ENCODE results near the gene CLTCL1.

Gene CLTCL1

GRCh38 chr22:19201869-19202798 lies 89.4 kb downstream of the CLTCL1 start:
- Histone ChIP-seq H3K9me3 (replicated peaks; ENCODE audit: low read length) (no peaks in the 10 kb centered on the region), H3K36me3 (ENCODE audit: insufficient read depth, low read length) (peaks cover 11% of the 10 kb centered on the region), H3K9ac (ENCODE audit: low read depth, low read length) (no peak overlapping the region), H3K4me1 (ENCODE audit: control insufficient read depth, insufficient read depth, low read length) (no peaks in the 10 kb centered on the region), H3K27me3 (ENCODE audit: control insufficient read depth, insufficient read depth, low read length) (no peaks in the 10 kb centered on the region), H3K4me2 (ENCODE audit: low read length) (no peak overlapping the region), H3K4me3 (ENCODE audit: low read length) (no peak overlapping the region)

DNA sequence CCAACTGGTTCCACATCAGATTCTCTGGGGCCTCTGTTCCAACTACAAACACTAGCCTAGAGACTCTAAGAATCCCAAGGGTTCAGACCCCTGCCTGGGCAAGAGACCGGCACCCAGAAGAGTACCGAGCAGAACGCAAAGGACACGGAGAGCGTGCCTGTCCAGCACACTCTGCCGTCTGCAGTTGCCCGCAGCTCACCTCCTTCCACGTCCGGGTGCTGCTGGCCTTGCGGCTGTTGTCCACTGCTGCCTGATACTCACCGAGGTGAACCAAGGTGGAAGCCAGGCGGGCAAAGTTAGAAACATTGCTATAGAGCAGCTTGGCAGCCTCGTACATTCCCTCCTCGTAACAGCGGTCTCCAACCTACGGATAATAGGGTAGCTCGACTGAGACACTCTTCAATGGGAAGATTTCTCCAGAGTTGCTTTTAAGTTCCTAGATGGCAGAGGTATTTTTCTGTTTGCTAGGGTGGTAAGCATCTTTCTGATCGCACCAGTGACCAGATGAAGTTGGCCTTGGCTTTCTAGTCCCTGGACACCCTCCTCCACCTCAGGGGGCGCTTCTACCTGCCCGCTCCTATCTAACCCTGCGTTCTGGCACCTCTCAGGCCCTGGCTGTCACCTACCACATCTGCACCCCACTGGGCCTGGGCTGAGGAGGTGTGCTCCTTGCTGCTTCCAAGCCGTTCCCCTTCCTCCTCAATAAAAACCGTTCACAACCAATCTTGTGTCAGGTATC lies 90.2 kb downstream of the CLTCL1 start:
- no peak overlapping the region for H3K4me3 ChIP-seq (ENCODE audit: low read length)
- no peaks in the 10 kb centered on the region for H3K9me3 ChIP-seq (replicated peaks; ENCODE audit: low read length)
- no peaks in the 10 kb centered on the region for H3K27me3 ChIP-seq (ENCODE audit: control insufficient read depth, insufficient read depth, low read length)
- H3K9ac ChIP-seq (ENCODE audit: low read depth, low read length) = no peak overlapping the region
- H3K36me3 ChIP-seq (ENCODE audit: insufficient read depth, low read length) = peaks cover 14% of the 10 kb centered on the region
- H3K4me2 ChIP-seq (ENCODE audit: low read length) = no peak overlapping the region
- H3K4me1 ChIP-seq (ENCODE audit: control insufficient read depth, insufficient read depth, low read length) = no peaks in the 10 kb centered on the region

DNA sequence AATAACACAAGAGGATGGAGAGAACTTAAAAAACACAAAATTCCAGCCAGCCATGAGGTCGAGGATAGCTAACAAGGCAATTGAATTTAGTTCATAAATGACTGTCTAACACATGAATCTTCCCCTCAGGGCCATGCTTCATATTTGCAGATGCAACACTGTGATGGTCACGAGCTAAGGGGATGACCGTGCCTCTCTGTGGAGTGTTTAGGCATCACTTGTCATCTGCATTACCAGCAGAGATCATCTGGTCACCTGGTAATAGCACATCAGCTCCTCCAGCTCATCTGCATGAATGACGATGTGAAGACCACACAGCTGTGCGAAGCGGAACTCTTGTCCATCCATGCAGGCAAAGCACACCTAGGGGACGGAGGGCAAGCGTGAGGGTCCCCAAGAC lies 92.0 kb downstream of the CLTCL1 start:
- H3K27me3 ChIP-seq (ENCODE audit: control insufficient read depth, insufficient read depth, low read length) = no peaks in the 10 kb centered on the region
- H3K9me3 ChIP-seq (replicated peaks; ENCODE audit: low read length) = no peaks in the 10 kb centered on the region
- no peak overlapping the region for H3K9ac ChIP-seq (ENCODE audit: low read depth, low read length)
- no peaks in the 10 kb centered on the region for H3K4me1 ChIP-seq (ENCODE audit: control insufficient read depth, insufficient read depth, low read length)
- peaks cover 26% of the 10 kb centered on the region for H3K36me3 ChIP-seq (ENCODE audit: insufficient read depth, low read length)
- H3K4me3 ChIP-seq (ENCODE audit: low read length) = no peak overlapping the region
- H3K4me2 ChIP-seq (ENCODE audit: low read length) = no peak overlapping the region

DNA sequence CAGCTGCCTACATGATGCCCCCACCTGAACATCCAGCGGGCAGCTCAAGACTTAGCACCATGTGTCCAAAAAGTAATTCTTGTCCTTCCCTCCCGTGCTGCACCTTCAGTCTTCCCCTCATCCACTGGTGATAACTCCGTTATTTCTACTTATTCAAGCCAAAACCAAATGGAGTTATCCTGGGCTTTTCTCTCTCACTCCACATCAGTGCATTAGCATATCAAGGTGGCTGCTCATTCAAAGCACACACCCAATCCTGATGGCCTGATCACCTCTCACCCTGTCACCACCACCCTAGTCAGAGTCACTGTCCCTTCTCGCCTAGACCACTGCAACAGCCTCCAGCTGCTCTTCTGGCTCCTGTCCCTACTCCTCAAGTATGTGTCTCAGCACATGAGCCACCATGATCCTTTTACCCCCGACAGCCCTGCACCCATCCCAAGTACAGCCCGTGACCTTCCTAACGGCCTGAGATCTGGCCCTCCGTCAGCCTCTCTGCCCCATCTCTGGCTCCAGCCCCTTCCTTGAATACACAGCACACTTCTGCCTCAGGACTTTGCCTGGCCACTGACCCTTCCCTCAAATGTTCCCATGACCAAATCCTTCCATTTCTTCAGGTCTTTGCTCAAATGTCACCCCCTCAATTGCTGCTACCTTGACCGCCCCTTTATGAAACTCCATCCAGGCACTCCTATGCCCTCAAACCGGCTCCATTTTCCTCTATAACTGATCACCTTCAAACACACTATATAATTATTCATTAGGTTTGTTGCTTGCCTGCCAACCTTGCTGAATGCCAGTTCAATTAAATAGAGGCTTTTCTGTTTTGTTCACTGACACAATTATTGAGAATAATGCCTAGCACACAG lies 93.3 kb downstream of the CLTCL1 start:
- H3K36me3 ChIP-seq (ENCODE audit: insufficient read depth, low read length) = peaks cover 30% of the 10 kb centered on the region
- no peaks in the 10 kb centered on the region for H3K27me3 ChIP-seq (ENCODE audit: control insufficient read depth, insufficient read depth, low read length)
- H3K9me3 ChIP-seq (replicated peaks; ENCODE audit: low read length) = no peaks in the 10 kb centered on the region
- no peak overlapping the region for H3K4me2 ChIP-seq (ENCODE audit: low read length)
- no peak overlapping the region for H3K9ac ChIP-seq (ENCODE audit: low read depth, low read length)
- H3K4me1 ChIP-seq (ENCODE audit: control insufficient read depth, insufficient read depth, low read length) = no peaks in the 10 kb centered on the region
- H3K4me3 ChIP-seq (ENCODE audit: low read length) = no peak overlapping the region

DNA sequence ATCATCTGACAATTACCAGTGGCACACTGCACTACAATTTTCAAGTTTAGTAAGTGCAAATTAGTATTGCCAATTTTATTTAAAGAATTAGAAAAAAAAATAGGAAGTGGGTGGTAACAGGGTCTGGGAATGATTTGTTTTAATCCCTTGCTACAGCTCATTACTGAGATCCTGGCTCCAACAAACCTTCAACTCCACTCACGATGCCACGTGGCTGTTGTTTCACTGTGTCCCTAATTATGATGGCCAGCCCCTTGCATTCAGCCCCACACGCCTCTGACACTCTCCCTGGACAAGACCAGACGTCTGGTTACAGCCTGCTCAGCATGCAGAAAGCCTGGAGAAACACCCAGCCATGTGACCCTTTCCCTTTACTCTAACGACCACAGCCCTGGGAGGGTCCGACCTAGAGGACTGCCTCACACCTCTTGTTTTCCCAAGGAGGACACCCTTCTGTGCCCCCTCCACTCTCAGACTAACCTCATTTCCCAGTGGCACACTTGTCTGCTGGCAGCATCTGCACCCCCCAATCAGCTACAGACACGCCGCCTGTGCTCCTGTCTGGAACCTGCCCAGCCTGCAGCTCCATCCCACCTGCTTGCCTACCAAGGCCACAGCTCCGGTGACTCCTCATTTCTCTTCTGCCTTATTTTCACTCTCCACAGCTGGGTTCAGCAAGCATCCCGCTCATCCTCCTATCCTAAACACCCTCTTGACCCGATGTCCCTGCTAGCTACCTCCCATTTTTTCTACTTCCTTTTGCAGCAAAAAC lies 94.5 kb downstream of the CLTCL1 start:
- H3K4me1 ChIP-seq (ENCODE audit: control insufficient read depth, insufficient read depth, low read length) = no peaks in the 10 kb centered on the region
- H3K9ac ChIP-seq (ENCODE audit: low read depth, low read length) = no peak overlapping the region
- H3K4me3 ChIP-seq (ENCODE audit: low read length) = no peak overlapping the region
- no peaks in the 10 kb centered on the region for H3K27me3 ChIP-seq (ENCODE audit: control insufficient read depth, insufficient read depth, low read length)
- no peaks in the 10 kb centered on the region for H3K9me3 ChIP-seq (replicated peaks; ENCODE audit: low read length)
- H3K36me3 ChIP-seq (ENCODE audit: insufficient read depth, low read length) = peaks cover 39% of the 10 kb centered on the region
- no peak overlapping the region for H3K4me2 ChIP-seq (ENCODE audit: low read length)

DNA sequence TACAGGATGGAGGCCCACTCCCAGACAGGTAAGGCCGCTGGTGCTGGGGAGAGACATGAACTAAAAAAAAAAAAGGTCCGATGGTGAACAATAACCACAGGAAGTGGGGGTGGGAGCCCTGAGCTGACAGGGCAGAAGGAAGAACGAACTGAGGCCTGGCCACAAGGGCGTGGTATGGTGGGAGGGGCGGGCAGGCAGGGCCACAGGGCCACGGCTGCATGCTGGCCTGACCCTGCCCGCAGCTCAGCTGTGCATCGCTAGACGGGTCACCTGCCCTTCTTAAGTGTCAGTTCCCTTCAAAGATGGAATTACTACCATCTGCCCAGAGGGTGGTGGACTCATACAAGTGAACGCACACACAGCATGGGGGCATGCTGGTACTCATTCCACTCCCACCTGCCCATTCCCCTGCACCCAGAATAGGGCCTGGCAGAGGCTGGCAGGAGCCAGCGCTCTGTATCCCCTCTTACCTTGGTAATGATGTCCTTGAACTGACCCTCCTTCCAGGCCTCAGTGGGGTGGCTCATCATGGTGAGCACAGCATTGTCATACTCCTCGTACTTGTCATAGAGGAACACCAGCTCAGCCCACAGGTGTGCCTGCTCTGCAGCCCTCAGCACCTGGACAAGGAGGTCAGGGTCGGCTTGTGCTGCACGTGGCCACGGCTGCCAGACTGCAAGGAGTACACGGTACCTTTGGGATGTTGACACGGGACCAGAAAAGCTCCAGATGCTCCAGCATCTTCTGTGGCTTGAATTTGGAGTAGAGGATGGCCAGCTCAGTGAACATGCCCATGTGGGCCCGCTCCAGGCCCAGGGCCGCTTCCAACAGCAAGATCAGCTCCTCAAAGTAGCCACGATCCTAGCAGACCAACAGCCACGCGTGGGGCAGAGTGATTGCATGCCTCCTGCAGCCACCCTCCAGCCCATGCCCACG lies 95.5 kb downstream of the CLTCL1 start:
- Histone ChIP-seq H3K36me3 (ENCODE audit: insufficient read depth, low read length) (peaks cover 36% of the 10 kb centered on the region), H3K4me3 (ENCODE audit: low read length) (no peak overlapping the region), H3K9ac (ENCODE audit: low read depth, low read length) (no peak overlapping the region), H3K27me3 (ENCODE audit: control insufficient read depth, insufficient read depth, low read length) (no peaks in the 10 kb centered on the region), H3K9me3 (replicated peaks; ENCODE audit: low read length) (no peaks in the 10 kb centered on the region), H3K4me2 (ENCODE audit: low read length) (no peak overlapping the region), H3K4me1 (ENCODE audit: control insufficient read depth, insufficient read depth, low read length) (no peaks in the 10 kb centered on the region)

GRCh38 chr22:19194766-19195536 lies 96.6 kb downstream of the CLTCL1 start:
- no peaks in the 10 kb centered on the region for H3K4me1 ChIP-seq (ENCODE audit: control insufficient read depth, insufficient read depth, low read length)
- no peaks in the 10 kb centered on the region for H3K9me3 ChIP-seq (replicated peaks; ENCODE audit: low read length)
- H3K4me2 ChIP-seq (ENCODE audit: low read length) = no peak overlapping the region
- no peaks in the 10 kb centered on the region for H3K27me3 ChIP-seq (ENCODE audit: control insufficient read depth, insufficient read depth, low read length)
- H3K4me3 ChIP-seq (ENCODE audit: low read length) = no peak overlapping the region
- no peak overlapping the region for H3K9ac ChIP-seq (ENCODE audit: low read depth, low read length)
- peaks cover 35% of the 10 kb centered on the region for H3K36me3 ChIP-seq (ENCODE audit: insufficient read depth, low read length)

DNA sequence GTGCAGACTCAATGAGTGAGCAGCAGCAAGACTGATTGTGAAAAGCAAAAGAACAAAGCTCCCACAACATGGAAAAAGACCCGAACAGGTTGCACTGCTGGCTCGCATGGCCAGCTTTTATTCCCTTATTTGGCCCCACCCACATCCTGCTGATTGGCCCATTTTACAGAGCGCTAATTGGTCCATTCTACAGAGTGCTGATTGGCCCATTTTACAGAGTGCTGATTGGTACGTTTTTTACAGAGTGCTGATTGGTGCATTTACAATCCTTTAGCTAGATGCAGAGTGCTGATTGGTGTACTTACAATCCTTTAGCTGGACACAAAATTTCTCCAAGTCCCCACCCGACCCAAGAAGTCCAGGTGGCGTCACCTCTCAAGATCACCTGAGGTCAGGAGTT lies 97.6 kb downstream of the CLTCL1 start:
- Histone ChIP-seq H3K9ac (ENCODE audit: low read depth, low read length) (no peak overlapping the region), H3K36me3 (ENCODE audit: insufficient read depth, low read length) (peaks cover 28% of the 10 kb centered on the region), H3K9me3 (replicated peaks; ENCODE audit: low read length) (no peaks in the 10 kb centered on the region), H3K4me2 (ENCODE audit: low read length) (no peak overlapping the region), H3K4me3 (ENCODE audit: low read length) (no peak overlapping the region), H3K4me1 (ENCODE audit: control insufficient read depth, insufficient read depth, low read length) (no peaks in the 10 kb centered on the region), H3K27me3 (ENCODE audit: control insufficient read depth, insufficient read depth, low read length) (no peaks in the 10 kb centered on the region)

- Histone ChIP-seq H3K4me2 (ENCODE audit: low read length) (no peak overlapping the region), H3K9ac (ENCODE audit: low read depth, low read length) (no peak overlapping the region), H3K9me3 (replicated peaks; ENCODE audit: low read length) (no peaks in the 10 kb centered on the region), H3K27me3 (ENCODE audit: control insufficient read depth, insufficient read depth, low read length) (no peaks in the 10 kb centered on the region), H3K4me1 (ENCODE audit: control insufficient read depth, insufficient read depth, low read length) (no peaks in the 10 kb centered on the region), H3K4me3 (ENCODE audit: low read length) (no peak overlapping the region), H3K36me3 (ENCODE audit: insufficient read depth, low read length) (peaks cover 18% of the 10 kb centered on the region)
Measured at GRCh38 chr22:19187716-19188563, 103.6 kb downstream of the CLTCL1 start.
